H1 (cell line): ENCODE results near the gene USP36. TPM values are rescaled to one million over a fixed set of nuclear protein-coding genes. Genes with fewer than 3 reads are reported as not detected.

ENCODE experiments used
- CTCF ChIA-PET: fragments of 300-600 bp; sonication (Branson Sonifier 250); formaldehyde crosslinking; loops from one replicate; lab custom pipeline; 2021; ENCODE audit not compliant: partially characterized antibody; lab: Charles Lee
- POLR2A ChIA-PET: fragments of 300-600 bp; sonication (Branson Sonifier 250); formaldehyde crosslinking; loops from one replicate; lab custom pipeline; 2021; ENCODE audit warnings: inconsistent platforms; ENCODE audit not compliant: partially characterized antibody; lab: Charles Lee
- DNase-seq, 2 experiments: peaks; one replicate each; pipeline versions ENCODE4 v3.0.0 to v3.0.0-alpha.2; 2010 to 2022; ENCODE audit warnings: low spot score in 2 of 2, low read depth in 1 of 2, mixed read lengths in 1 of 2
- FAIRE-seq: peaks from 2 replicates; lab custom pipeline; 2011; peaks lifted over from hg19 to GRCh38; lab: Jason Lieb, UNC
- H2AFZ ChIP-seq: 2 replicates; pipeline ENCODE4 v1.8.1; 2012; ENCODE audit warnings: low read length, inconsistent platforms
- H2AK5ac ChIP-seq: 2 replicates; pipeline ENCODE4 v1.6.1; 2013; ENCODE audit warnings: low read depth, low read length
- H2BK120ac ChIP-seq: replicated peaks from 2 replicates; pipeline ENCODE3; 2013; ENCODE audit warnings: low read depth, low read length, inconsistent platforms
- H2BK12ac ChIP-seq: 2 replicates; pipeline ENCODE4 v1.6.1; 2013; ENCODE audit warnings: low read depth, low read length
- H2BK15ac ChIP-seq: 2 replicates; pipeline ENCODE4 v1.6.1; 2013; ENCODE audit warnings: low read length
- H2BK20ac ChIP-seq: 2 replicates; pipeline ENCODE4 v1.6.1; 2013; ENCODE audit warnings: low read length
- H2BK5ac ChIP-seq: 2 replicates; pipeline ENCODE4 v1.6.1; 2013; ENCODE audit warnings: low read depth, low read length
- H3K14ac ChIP-seq: 2 replicates; pipeline ENCODE4 v1.6.1; 2013; ENCODE audit warnings: inconsistent platforms; ENCODE audit not compliant: insufficient read length
- H3K18ac ChIP-seq: 2 replicates; pipeline ENCODE4 v1.6.1; 2013; ENCODE audit warnings: low read length; ENCODE audit errors: extremely low read depth
- H3K23ac ChIP-seq: 2 replicates; pipeline ENCODE4 v1.6.1; 2013; ENCODE audit warnings: inconsistent platforms; ENCODE audit not compliant: insufficient read length
- H3K23me2 ChIP-seq: 2 replicates; pipeline ENCODE4 v1.6.1; 2013; ENCODE audit warnings: low read depth, low read length
- H3K27ac ChIP-seq: 2 replicates; pipeline ENCODE4 v1.6.1; 2011; ENCODE audit warnings: low read depth, low read length, inconsistent platforms
- H3K27me3 ChIP-seq, 4 experiments: replicated peaks in 1 of 4; 1 replicate in 1 of 4; 2 replicates in 3 of 4; pipeline versions ENCODE4 v1.6.1 to v1.8.1; 2011 to 2013; ENCODE audit warnings: low read length in 3 of 4, mild to moderate bottlenecking in 3 of 4, inconsistent platforms in 2 of 4, mixed read lengths in 2 of 4, moderate library complexity in 1 of 4; ENCODE audit not compliant: control insufficient read depth in 3 of 4, insufficient read depth in 3 of 4; ENCODE audit errors: extremely low read depth in 1 of 4
- H3K36me3 ChIP-seq, 4 experiments: 2 replicates each; pipeline versions ENCODE4 v1.6.1 to v1.8.1; 2011 to 2013; ENCODE audit warnings: mild to moderate bottlenecking in 4 of 4, low read length in 3 of 4, moderate library complexity in 2 of 4, control low read depth in 1 of 4, inconsistent platforms in 1 of 4; ENCODE audit not compliant: insufficient read depth in 4 of 4, control insufficient read depth in 2 of 4
- H3K4ac ChIP-seq: replicated peaks from 2 replicates; pipeline ENCODE3; 2013; ENCODE audit warnings: low read length, low read depth, mixed read lengths, inconsistent platforms; ENCODE audit not compliant: insufficient read length
- H3K4me1 ChIP-seq, 4 experiments: replicated peaks in 1 of 4; 1 replicate in 1 of 4; 2 replicates in 3 of 4; pipeline versions ENCODE4 v1.6.1 to v1.8.1; 2011 to 2013; ENCODE audit warnings: low read length in 3 of 4, inconsistent platforms in 2 of 4, mixed read lengths in 1 of 4; ENCODE audit not compliant: insufficient read depth in 4 of 4, control insufficient read depth in 3 of 4
- H3K4me2 ChIP-seq, 2 experiments: 2 replicates each; pipeline versions ENCODE4 v1.6.1 to v1.8.1; 2011 to 2013; ENCODE audit warnings: low read depth in 2 of 2, low read length in 2 of 2, control low read depth in 1 of 2, inconsistent platforms in 1 of 2, mild to moderate bottlenecking in 1 of 2; ENCODE audit not compliant: insufficient read depth in 1 of 2
- H3K4me3 ChIP-seq, 4 experiments: fragments of 200-600, 300-600 bp in 1 of 4; sonication (generic), shearing (Covaris generic), sonication (Bioruptor Twin) in 1 of 4; 2 replicates each; pipeline versions ENCODE4 v1.5.1 to v1.8.1; 2011 to 2016; ENCODE audit warnings: low read length in 4 of 4, low read depth in 3 of 4, control low read depth in 2 of 4, inconsistent platforms in 2 of 4, mild to moderate bottlenecking in 2 of 4, mixed read lengths in 1 of 4, moderate library complexity in 1 of 4; ENCODE audit not compliant: insufficient read depth in 2 of 4; ENCODE audit errors: extremely low read depth in 1 of 4
- H3K56ac ChIP-seq: replicated peaks from 2 replicates; pipeline ENCODE3; 2013; ENCODE audit warnings: low read depth, mild to moderate bottlenecking, mixed read lengths, low read length, inconsistent platforms; ENCODE audit not compliant: insufficient read length
- H3K79me1 ChIP-seq: 2 replicates; pipeline ENCODE4 v1.6.1; 2013; ENCODE audit warnings: low read depth, low read length, control low read depth
- H3K79me2 ChIP-seq, 2 experiments: 2 replicates each; pipeline versions ENCODE4 v1.6.1 to v1.8.1; 2012 to 2013; ENCODE audit warnings: low read length in 2 of 2, mild to moderate bottlenecking in 2 of 2, inconsistent platforms in 1 of 2; ENCODE audit not compliant: insufficient read depth in 2 of 2, control insufficient read depth in 1 of 2
- H3K9ac ChIP-seq, 4 experiments: replicated peaks in 1 of 4; 1 replicate in 1 of 4; 2 replicates in 3 of 4; pipeline versions ENCODE4 v1.6.1 to v1.8.1; 2011 to 2013; ENCODE audit warnings: low read depth in 3 of 4, low read length in 3 of 4, control low read depth in 2 of 4, mild to moderate bottlenecking in 2 of 4, moderate library complexity in 2 of 4, inconsistent platforms in 1 of 4; ENCODE audit errors: extremely low read depth in 1 of 4
- H3K9me3 ChIP-seq, 2 experiments: 2 replicates each; pipeline versions ENCODE4 v1.6.1 to v1.8.1; 2012 to 2013; ENCODE audit warnings: mild to moderate bottlenecking in 2 of 2, moderate library complexity in 2 of 2, control low read depth in 1 of 2, inconsistent platforms in 1 of 2, low read depth in 1 of 2, low read length in 1 of 2, mixed read lengths in 1 of 2; ENCODE audit not compliant: insufficient read depth in 2 of 2
- H4K20me1 ChIP-seq, 2 experiments: replicated peaks in 1 of 2; 2 replicates each; pipeline versions ENCODE3 to v1.8.1; 2011 to 2013; ENCODE audit warnings: inconsistent platforms in 2 of 2, low read length in 2 of 2, mild to moderate bottlenecking in 1 of 2; ENCODE audit not compliant: insufficient read depth in 2 of 2, control insufficient read depth in 1 of 2
- H4K5ac ChIP-seq: 2 replicates; pipeline ENCODE4 v1.6.1; 2013; ENCODE audit warnings: low read length, low read depth, mixed read lengths, inconsistent platforms; ENCODE audit not compliant: insufficient read length
- H4K8ac ChIP-seq: 2 replicates; pipeline ENCODE4 v1.8.0; 2013; ENCODE audit warnings: mild to moderate bottlenecking, moderate library complexity, low read length, inconsistent platforms; ENCODE audit not compliant: insufficient read depth; ENCODE audit errors: extremely low read depth
- H4K91ac ChIP-seq: replicated peaks from 2 replicates; pipeline ENCODE3; 2013; ENCODE audit warnings: low read length, mixed read lengths, inconsistent platforms; ENCODE audit not compliant: insufficient read length
- GABPA ChIP-seq: IDR thresholded peaks from 2 replicates; pipeline ENCODE4 v1.6.1; 2011; ENCODE audit warnings: mild to moderate bottlenecking, low read length, moderate library complexity, borderline replicate concordance; ENCODE audit not compliant: insufficient read depth
- RXRA ChIP-seq: IDR thresholded peaks from 2 replicates; pipeline ENCODE4 v1.6.1; 2011; ENCODE audit warnings: low read depth, mild to moderate bottlenecking, low read length, moderate library complexity; ENCODE audit not compliant: insufficient read depth
- SIX5 ChIP-seq: IDR thresholded peaks from 2 replicates; pipeline ENCODE4 v1.6.1; 2011; ENCODE audit warnings: mild to moderate bottlenecking, low read depth, low read length
- TBP ChIP-seq: IDR thresholded peaks from 2 replicates; pipeline ENCODE4 v1.6.1; 2011; ENCODE audit warnings: low read depth, low read length, improper control_type of control experiment
- TEAD4 ChIP-seq: IDR thresholded peaks from 2 replicates; pipeline ENCODE4 v1.6.1; 2012; ENCODE audit warnings: low read depth, low read length, inconsistent platforms, mixed read lengths
- WGBS, 2 experiments: shearing (Covaris generic) in 1 of 2; methylation state at CpG; one replicate each; pipeline versions ENCODE4 v1.1.6 to v1.1.7; 2013 to 2015; ENCODE audit warnings: low lambda C conversion rate in 2 of 2, mixed read lengths in 2 of 2, inconsistent platforms in 1 of 2, low coverage in 1 of 2, missing lambda C conversion rate in 1 of 2; ENCODE audit not compliant: insufficient replicate concordance in 2 of 2, insufficient coverage in 1 of 2, insufficient read length in 1 of 2; ENCODE audit errors: extremely low coverage in 1 of 2, missing lambda C conversion rate in 1 of 2; 5-methylcytosine and 5-hydroxymethylcytosine counted together
- polyA plus RNA-seq, 7 experiments: library from polyadenylated mRNA; depleted of rRNA in 3 of 7; stranded (reverse) in 5 of 7; unstranded in 2 of 7; fragments of >200 nt in 5 of 7; fragments of 200-250 nt in 2 of 7; gene quantifications; 1 replicate in 5 of 7; 2 replicates in 1 of 7; 4 replicates in 1 of 7; pipeline versions ENCODE4 v1.2.1 to v1.2.3, GENCODE V29; 2011 to 2013; ENCODE audit warnings: missing spikeins in 2 of 7, mixed read lengths in 2 of 7
- total RNA-seq: library from RNA; stranded (reverse); fragmentation: NEBNext Ultra II Directional; extraction: Animal tissue kit (Norgen Biotek cat#: 25700); gene quantifications from 2 replicates; pipeline ENCODE4 v1.2.1, GENCODE V29; 2021
- TF ChIP-seq, protein P1 (sequence below): IDR thresholded peaks from 2 replicates; pipeline ENCODE4 v1.6.1; 2012; ENCODE audit warnings: inconsistent platforms
- TF ChIP-seq, protein P2 (sequence below): IDR thresholded peaks from 2 replicates; pipeline ENCODE4 v1.6.1; 2011; ENCODE audit warnings: low read length, improper control_type of control experiment

The USP36 gene
- total and polyA plus RNA-seq, 2 of the 8 experiments (the other 6 are each of a cell fraction or from before 2014, with no cell fraction given) = 40.7 to 67.7 TPM

DNA sequence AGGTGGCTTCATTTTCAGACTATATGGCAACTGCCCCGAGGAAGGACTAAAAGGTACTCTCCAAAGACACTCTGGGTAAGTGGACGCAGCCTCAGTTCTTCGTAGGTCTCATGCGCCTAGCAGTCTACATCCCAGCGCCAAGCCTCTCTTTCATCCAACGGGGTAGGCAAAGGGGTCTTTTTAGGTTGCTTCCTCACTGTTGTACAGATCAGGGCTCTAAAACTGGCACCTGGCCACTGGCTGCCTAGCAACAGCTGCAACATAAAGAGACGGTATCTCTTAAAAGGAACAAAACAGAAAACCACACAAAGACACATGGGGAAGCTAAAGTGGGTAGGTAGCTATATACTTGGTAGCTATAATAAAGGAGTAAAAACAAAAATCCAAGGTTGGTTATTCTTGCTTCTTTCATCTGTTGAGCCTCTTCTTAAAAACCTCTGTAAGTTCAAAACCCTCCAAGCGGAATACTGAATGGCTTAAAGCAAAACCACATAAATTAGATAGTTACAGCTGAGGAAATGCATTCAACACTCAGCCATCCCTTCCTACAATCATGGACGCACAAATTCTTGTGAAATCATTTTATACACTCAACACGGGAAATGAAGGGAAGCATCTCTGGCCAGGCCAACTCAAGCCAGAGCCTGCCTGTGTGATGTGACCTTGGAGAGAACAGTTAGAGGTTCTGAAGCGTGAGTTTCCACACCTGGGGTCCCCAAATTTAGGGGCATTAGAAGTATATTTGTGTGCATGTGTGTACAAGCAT, 81.2 kb downstream of the USP36 start:
- Histone ChIP-seq H4K8ac (no peak overlapping the region), H4K20me1 (peaks cover 0 to 2% of the 10 kb centered on the region in 2 experiments), H2BK5ac (no peak overlapping the region), H3K36me3 (no peaks in the 10 kb centered on the region), H3K18ac (no peak overlapping the region), H3K23me2 (no peaks in the 10 kb centered on the region), H4K5ac (no peak overlapping the region), H2AK5ac (no peak overlapping the region), H3K14ac (no peak overlapping the region), H3K23ac (no peak overlapping the region), H3K27ac (no peak overlapping the region), H2BK12ac (no peak overlapping the region), H2AFZ (no peak overlapping the region), H2BK15ac (no peak overlapping the region), H2BK120ac (no peak overlapping the region), H3K4me2 (no peak overlapping the region), H3K9ac (no peak overlapping the region), H3K9me3 (no peaks in the 10 kb centered on the region; a peak in 1 of 4 replicates), H3K27me3 (no peaks in the 10 kb centered on the region), H3K4me1 (peaks cover 0 to 6% (median 3%) of the 10 kb centered on the region in 4 experiments; a peak in 4 of 7 replicates), H2BK20ac (no peak overlapping the region), H3K4me3 (no peak overlapping the region), H3K56ac (no peak overlapping the region), H3K79me2 (no peaks in the 10 kb centered on the region; a peak in 2 of 4 replicates), H4K91ac (no peak overlapping the region), H3K79me1 (no peaks in the 10 kb centered on the region; the same call in 1 of the 2 replicates), H3K4ac (no peak overlapping the region)
- DNase-seq (no peak), FAIRE-seq (no peak)
- TF ChIP-seq TBP (no peak), RXRA (no peak), TEAD4 (no peak), SIX5 (no peak), GABPA (no peak)
- TF ChIP-seq, protein P1, sequence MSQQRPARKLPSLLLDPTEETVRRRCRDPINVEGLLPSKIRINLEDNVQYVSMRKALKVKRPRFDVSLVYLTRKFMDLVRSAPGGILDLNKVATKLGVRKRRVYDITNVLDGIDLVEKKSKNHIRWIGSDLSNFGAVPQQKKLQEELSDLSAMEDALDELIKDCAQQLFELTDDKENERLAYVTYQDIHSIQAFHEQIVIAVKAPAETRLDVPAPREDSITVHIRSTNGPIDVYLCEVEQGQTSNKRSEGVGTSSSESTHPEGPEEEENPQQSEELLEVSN = no peak
- TF ChIP-seq, protein P2, sequence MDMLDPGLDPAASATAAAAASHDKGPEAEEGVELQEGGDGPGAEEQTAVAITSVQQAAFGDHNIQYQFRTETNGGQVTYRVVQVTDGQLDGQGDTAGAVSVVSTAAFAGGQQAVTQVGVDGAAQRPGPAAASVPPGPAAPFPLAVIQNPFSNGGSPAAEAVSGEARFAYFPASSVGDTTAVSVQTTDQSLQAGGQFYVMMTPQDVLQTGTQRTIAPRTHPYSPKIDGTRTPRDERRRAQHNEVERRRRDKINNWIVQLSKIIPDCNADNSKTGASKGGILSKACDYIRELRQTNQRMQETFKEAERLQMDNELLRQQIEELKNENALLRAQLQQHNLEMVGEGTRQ = no peak
- 92% methylated on average over 11 of the region's 11 CpGs; no CpG with 5 or more reads in 1 of the 2 experiments for WGBS, 2 experiments
- ChIA-PET CTCF (interaction anchor here (1.0 kb wide), 1 partner anchor 37 kb away, joined by 4 read pairs; no protein-coding TSS in a partner anchor), POLR2A (no interaction called here)
